ENCODE results near the gene ZYX. TPM values are rescaled to one million over a fixed set of nuclear protein-coding genes. Genes with fewer than 3 reads are reported as not detected.
"Not testable (repeated sequence)": the region's sequence is repeated elsewhere in the genome, so short reads cannot be mapped to it uniquely, and the experiment has no call there.

ZYX gene
- total RNA-seq, 1 experiment from 2014 or later = 260 TPM

DNA sequence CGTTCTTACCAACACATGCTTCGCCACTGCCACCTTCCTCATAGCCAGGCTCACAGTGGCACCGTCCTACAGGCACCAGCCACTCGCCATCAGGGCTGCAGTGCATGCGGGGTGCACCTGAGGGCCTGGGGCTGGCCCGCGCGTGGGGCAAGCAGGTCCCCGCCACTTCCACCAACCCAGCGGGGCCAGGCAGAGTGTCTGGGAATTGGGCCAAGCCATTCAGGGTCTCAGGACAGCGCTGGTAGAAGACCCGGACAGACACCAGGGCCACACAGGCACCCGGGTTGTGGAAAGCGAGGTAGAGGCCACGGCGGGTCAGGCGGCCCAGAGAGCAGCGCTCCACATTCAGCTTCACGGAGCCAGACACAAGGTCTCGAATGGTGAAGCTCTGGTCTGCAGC, 18.5 kb downstream of the ZYX start:
- intact Hi-C loops (cut with micrococcal nuclease) = no loop called here
- BruUV-seq (replicated peaks) = no TSS peak
- no peak for DNase-seq (ENCODE audit: unreplicated experiment)
- no peaks in the 10 kb centered on the region for H3K4me1 Mint-ChIP-seq (ENCODE audit: insufficient read depth, unreplicated experiment)
- no peak overlapping the region for H3K4me3 Mint-ChIP-seq (ENCODE audit: unreplicated experiment)
- H3K9me3 Mint-ChIP-seq (ENCODE audit: unreplicated experiment) = no peaks in the 10 kb centered on the region
- no peaks in the 10 kb centered on the region for H3K27me3 Mint-ChIP-seq (ENCODE audit: insufficient read depth, unreplicated experiment)
- CTCF ChIA-PET = interaction anchor here (0.6 to 1.3 kb wide), 4 partner anchors 8 to 159 kb away, joined by 3 to 5 read pairs (median 4); no protein-coding TSS in a partner anchor
- H3K36me3 Mint-ChIP-seq (ENCODE audit: insufficient read depth, unreplicated experiment) = no peaks in the 10 kb centered on the region
- TF ChIP-seq, protein P1, sequence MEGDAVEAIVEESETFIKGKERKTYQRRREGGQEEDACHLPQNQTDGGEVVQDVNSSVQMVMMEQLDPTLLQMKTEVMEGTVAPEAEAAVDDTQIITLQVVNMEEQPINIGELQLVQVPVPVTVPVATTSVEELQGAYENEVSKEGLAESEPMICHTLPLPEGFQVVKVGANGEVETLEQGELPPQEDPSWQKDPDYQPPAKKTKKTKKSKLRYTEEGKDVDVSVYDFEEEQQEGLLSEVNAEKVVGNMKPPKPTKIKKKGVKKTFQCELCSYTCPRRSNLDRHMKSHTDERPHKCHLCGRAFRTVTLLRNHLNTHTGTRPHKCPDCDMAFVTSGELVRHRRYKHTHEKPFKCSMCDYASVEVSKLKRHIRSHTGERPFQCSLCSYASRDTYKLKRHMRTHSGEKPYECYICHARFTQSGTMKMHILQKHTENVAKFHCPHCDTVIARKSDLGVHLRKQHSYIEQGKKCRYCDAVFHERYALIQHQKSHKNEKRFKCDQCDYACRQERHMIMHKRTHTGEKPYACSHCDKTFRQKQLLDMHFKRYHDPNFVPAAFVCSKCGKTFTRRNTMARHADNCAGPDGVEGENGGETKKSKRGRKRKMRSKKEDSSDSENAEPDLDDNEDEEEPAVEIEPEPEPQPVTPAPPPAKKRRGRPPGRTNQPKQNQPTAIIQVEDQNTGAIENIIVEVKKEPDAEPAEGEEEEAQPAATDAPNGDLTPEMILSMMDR (IDR thresholded peaks at IDR 0.05; ENCODE audit: unreplicated experiment) = no peak
- POLR2A ChIA-PET = no interaction called here
- no peak overlapping the region for H3K27ac Mint-ChIP-seq (ENCODE audit: low read depth, unreplicated experiment)

DNA sequence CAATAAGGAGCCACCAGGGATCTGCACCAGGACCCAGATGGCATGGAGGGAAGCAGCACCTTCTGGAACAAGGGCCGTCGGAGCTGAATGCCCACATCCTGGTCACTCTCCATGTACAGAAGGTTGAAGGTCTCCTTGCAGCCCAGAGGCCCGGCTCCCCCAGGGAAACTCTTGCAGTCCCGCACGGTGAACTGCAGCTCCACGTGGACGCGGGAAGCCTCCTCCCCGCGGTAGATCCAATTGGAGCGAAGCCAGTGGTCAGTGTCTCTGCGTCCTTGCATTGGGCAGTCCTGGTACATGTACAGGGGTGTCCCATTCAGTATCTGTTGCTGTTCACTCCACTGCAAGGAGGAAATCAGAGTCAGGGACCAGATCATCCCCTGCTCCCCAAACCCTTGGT, 20.1 kb downstream of the ZYX start:
- intact Hi-C loops (cut with micrococcal nuclease) = no loop called here
- Mint-ChIP-seq H3K36me3 (ENCODE audit: insufficient read depth, unreplicated experiment) (no peaks in the 10 kb centered on the region), H3K4me3 (ENCODE audit: unreplicated experiment) (no peak overlapping the region), H3K27ac (ENCODE audit: low read depth, unreplicated experiment) (no peak overlapping the region), H3K9me3 (ENCODE audit: unreplicated experiment) (no peaks in the 10 kb centered on the region), H3K4me1 (ENCODE audit: insufficient read depth, unreplicated experiment) (no peaks in the 10 kb centered on the region), H3K27me3 (ENCODE audit: insufficient read depth, unreplicated experiment) (no peaks in the 10 kb centered on the region)
- DNase-seq (ENCODE audit: unreplicated experiment) = no peak
- no TSS peak for BruUV-seq (replicated peaks)
- TF ChIP-seq, protein P1 (IDR thresholded peaks at IDR 0.05; ENCODE audit: unreplicated experiment) = no peak
- CTCF ChIA-PET = interaction anchor here (0.6 to 11.0 kb wide), 5 partner anchors 17 to 161 kb away, joined by 3 to 84 read pairs (median 4); no protein-coding TSS in a partner anchor
- POLR2A ChIA-PET = interaction anchor here (0.6 to 1.1 kb wide), 2 partner anchors 11 to 140 kb away, joined by 3 to 4 read pairs; no protein-coding TSS in a partner anchor

DNA sequence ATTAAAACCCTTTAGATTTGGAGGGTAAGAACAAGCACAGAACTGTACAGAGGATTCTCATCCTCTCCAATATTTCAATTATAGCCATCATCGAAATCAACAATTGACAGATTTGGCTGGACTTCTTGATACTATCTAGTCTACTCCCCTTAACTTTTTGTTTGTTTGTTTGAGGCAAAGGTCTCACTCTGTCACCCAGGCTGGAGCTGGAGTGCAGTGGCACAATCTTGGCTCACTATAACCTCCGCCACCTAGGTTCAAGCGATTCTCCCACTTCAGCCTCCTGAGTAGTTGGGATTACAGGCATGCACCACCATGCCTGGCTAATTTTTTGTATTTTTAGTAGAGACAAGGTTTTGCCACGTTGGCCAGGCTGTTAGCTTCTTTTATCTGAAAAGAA, 21.1 kb downstream of the ZYX start:
- H3K4me1 Mint-ChIP-seq (ENCODE audit: insufficient read depth, unreplicated experiment) = not testable (repeated sequence)

DNA sequence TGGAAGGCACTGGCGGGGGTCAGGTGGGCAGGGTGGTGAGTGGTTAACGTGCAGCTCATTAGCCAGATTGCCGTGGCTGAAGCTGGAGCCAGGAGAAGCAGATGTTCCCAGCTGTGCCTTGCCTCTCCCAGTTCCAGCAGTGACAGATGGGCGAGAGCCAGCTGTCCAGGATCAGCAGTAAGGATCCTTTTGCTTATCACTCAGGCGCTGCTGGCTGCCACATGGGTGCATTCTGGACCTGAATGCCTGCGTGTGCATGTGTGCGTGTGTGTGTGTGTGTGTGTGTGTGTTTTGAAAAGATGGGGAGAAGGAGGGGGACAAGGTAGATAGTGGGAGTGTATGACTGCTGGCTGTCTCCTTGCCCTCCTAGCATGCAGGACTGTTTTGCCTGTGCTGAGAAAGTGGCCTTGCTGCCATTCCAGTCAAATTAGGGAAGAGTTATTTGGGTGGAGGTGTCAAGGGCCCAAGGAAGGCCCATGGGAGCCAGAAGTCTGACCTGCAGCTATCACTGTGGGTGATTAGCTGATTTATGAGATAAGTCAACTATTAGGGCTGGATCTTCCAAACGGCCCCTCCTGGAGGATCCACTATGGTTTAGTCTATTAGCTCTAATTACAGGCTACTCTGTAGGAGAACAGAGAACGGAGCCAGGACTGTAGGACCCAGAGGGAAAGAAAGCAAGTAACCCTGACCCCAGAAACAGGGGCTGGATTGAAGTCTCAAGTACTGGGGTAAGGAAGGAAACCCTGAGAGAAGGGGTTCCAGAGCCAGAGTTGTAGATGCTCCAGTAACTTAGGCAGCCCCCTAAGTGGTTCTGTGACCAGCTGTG, 24.2 kb downstream of the ZYX start:
- no peaks in the 10 kb centered on the region for H3K9me3 Mint-ChIP-seq (ENCODE audit: unreplicated experiment)
- no TSS peak for BruUV-seq (replicated peaks)
- no peak overlapping the region for H3K27ac Mint-ChIP-seq (ENCODE audit: low read depth, unreplicated experiment)
- H3K4me1 Mint-ChIP-seq (ENCODE audit: insufficient read depth, unreplicated experiment) = peaks cover 13% of the 10 kb centered on the region
- intact Hi-C loops (cut with micrococcal nuclease) = no loop called here
- TF ChIP-seq, protein P1 (IDR thresholded peaks at IDR 0.05; ENCODE audit: unreplicated experiment) = no peak
- DNase-seq (ENCODE audit: unreplicated experiment) = no peak
- CTCF ChIA-PET = interaction anchor here (0.6 to 11.0 kb wide), 14 partner anchors 8 to 1035 kb away, joined by 3 to 84 read pairs (median 3); no protein-coding TSS in a partner anchor
- POLR2A ChIA-PET = interaction anchor here (0.8 to 1.0 kb wide), 2 partner anchors 23 to 142 kb away, joined by 3 to 4 read pairs; partner anchors contain the start of gene GSTK1
- H3K36me3 Mint-ChIP-seq (ENCODE audit: insufficient read depth, unreplicated experiment) = no peaks in the 10 kb centered on the region
- no peaks in the 10 kb centered on the region for H3K27me3 Mint-ChIP-seq (ENCODE audit: insufficient read depth, unreplicated experiment)
- no peak overlapping the region for H3K4me3 Mint-ChIP-seq (ENCODE audit: unreplicated experiment)

More for the DNA sequence above, 21.1 kb downstream of the ZYX start:
- intact Hi-C loops (cut with micrococcal nuclease); H3K27me3 Mint-ChIP-seq (ENCODE audit: insufficient read depth, unreplicated experiment); DNase-seq (ENCODE audit: unreplicated experiment); H3K36me3 Mint-ChIP-seq (ENCODE audit: insufficient read depth, unreplicated experiment); H3K4me3 Mint-ChIP-seq (ENCODE audit: unreplicated experiment); H3K9me3 Mint-ChIP-seq (ENCODE audit: unreplicated experiment); BruUV-seq (replicated peaks); H3K27ac Mint-ChIP-seq (ENCODE audit: low read depth, unreplicated experiment): not testable (repeated sequence)
- CTCF ChIA-PET = interaction anchor here (0.6 to 11.0 kb wide), 6 partner anchors 18 to 883 kb away, joined by 3 to 84 read pairs (median 4); no protein-coding TSS in a partner anchor
- POLR2A ChIA-PET = interaction anchor here (0.7 to 1.4 kb wide), 3 partner anchors 9 to 48 kb away, joined by 3 to 5 read pairs (median 4); no protein-coding TSS in a partner anchor

Data from MCF 10A (cell line).